Measurements from ENCODE around the gene CCNF.
"Not testable (repeated sequence)": the region's sequence is repeated elsewhere in the genome, so short reads cannot be mapped to it uniquely, and the experiment has no call there.

CCNF gene

GRCh38 chr16:2385982-2386381 is 43.3 kb upstream of the CCNF start:
- not testable (repeated sequence) for ATAC-seq

GRCh38 chr16:2386990-2387389 is 42.3 kb upstream of the CCNF start:
- 0 out of 3 replicates have a peak, but pooled peaks have one; percentile 33 for ATAC-seq
- TF ChIP-seq ARNTL (CRISPR knock-in tag; IDR thresholded peaks at IDR 0.05; ENCODE audit: borderline replicate concordance, low read depth) (no peak), CSDC2 (CRISPR knock-in tag; IDR thresholded peaks at IDR 0.05) (no peak), ZFP30 (CRISPR knock-in tag; IDR thresholded peaks at IDR 0.05) (no peak), ZFP3 (CRISPR knock-in tag; IDR thresholded peaks at IDR 0.05) (no peak), ZNF70 (CRISPR knock-in tag; IDR thresholded peaks at IDR 0.05) (no peak), TOX (CRISPR knock-in tag; IDR thresholded peaks at IDR 0.05; ENCODE audit: borderline replicate concordance) (no peak)

GRCh38 chr16:2388139-2388874 is 40.9 kb upstream of the CCNF start:
- ATAC-seq: no peak
- TF ChIP-seq ESRRG (CRISPR knock-in tag; IDR thresholded peaks at IDR 0.05) (no peak), ARNTL (CRISPR knock-in tag; IDR thresholded peaks at IDR 0.05; ENCODE audit: borderline replicate concordance, low read depth) (no peak), RARB (CRISPR knock-in tag; IDR thresholded peaks at IDR 0.05) (no peak), SNAI2 (CRISPR knock-in tag; IDR thresholded peaks at IDR 0.05) (no peak)

GRCh38 chr16:2388875-2389433 is 40.3 kb upstream of the CCNF start:
- no peak for ATAC-seq
- TF ChIP-seq OSR1 (CRISPR knock-in tag; IDR thresholded peaks at IDR 0.05) (no peak), ZFP3 (CRISPR knock-in tag; IDR thresholded peaks at IDR 0.05) (no peak), POU6F1 (CRISPR knock-in tag; IDR thresholded peaks at IDR 0.05; ENCODE audit: borderline replicate concordance, low read depth) (no peak), RARB (CRISPR knock-in tag; IDR thresholded peaks at IDR 0.05) (no peak), PATZ1 (CRISPR knock-in tag; IDR thresholded peaks at IDR 0.05; ENCODE audit: borderline replicate concordance) (no peak), CSRNP3 (CRISPR knock-in tag; IDR thresholded peaks at IDR 0.05) (no peak), ARNTL (CRISPR knock-in tag; IDR thresholded peaks at IDR 0.05; ENCODE audit: borderline replicate concordance, low read depth) (no peak), TOX (CRISPR knock-in tag; IDR thresholded peaks at IDR 0.05; ENCODE audit: borderline replicate concordance) (no peak), PPARA (CRISPR knock-in tag; IDR thresholded peaks at IDR 0.05; ENCODE audit: borderline replicate concordance) (no peak), ZNF565 (CRISPR knock-in tag; conservative IDR thresholded peaks at IDR 0.05; ENCODE audit: low read depth) (no peak)

GRCh38 chr16:2392025-2392424 is 37.2 kb upstream of the CCNF start:
- no peak for ATAC-seq
- TF ChIP-seq POU6F1 (CRISPR knock-in tag; IDR thresholded peaks at IDR 0.05; ENCODE audit: borderline replicate concordance, low read depth): no peak
- no peak for TF ChIP-seq ZFP3 (CRISPR knock-in tag; IDR thresholded peaks at IDR 0.05)
- TF ChIP-seq ZNF565 (CRISPR knock-in tag; conservative IDR thresholded peaks at IDR 0.05; ENCODE audit: low read depth): no peak
- no peak for TF ChIP-seq RARB (CRISPR knock-in tag; IDR thresholded peaks at IDR 0.05)
- no peak for TF ChIP-seq CREB5 (CRISPR knock-in tag; IDR thresholded peaks at IDR 0.05; ENCODE audit: low read depth)
- no peak for TF ChIP-seq ESRRG (CRISPR knock-in tag; IDR thresholded peaks at IDR 0.05)
- TF ChIP-seq TCF4 (CRISPR knock-in tag; IDR thresholded peaks at IDR 0.05; ENCODE audit: borderline replicate concordance): no peak
- no peak for TF ChIP-seq OSR1 (CRISPR knock-in tag; IDR thresholded peaks at IDR 0.05)
- no peak for TF ChIP-seq BACH2 (CRISPR knock-in tag; IDR thresholded peaks at IDR 0.05; ENCODE audit: borderline replicate concordance)

Measured in SK-N-SH treated with all-trans-retinoic acid at 6 μM for 48 hours (cell line).